GM12874 (cell line): Measurements from ENCODE around the gene PHOX2A.
A peak's percentile ranks its signal among the peaks of the same experiment; 100 is the strongest.

Source experiments
- CTCF ChIP-seq: IDR thresholded peaks from 2 replicates; pipeline ENCODE4 v1.5.1; 2011; ENCODE audit warnings: low read depth, mild to moderate bottlenecking, control low read depth, low read length, moderate library complexity; ENCODE audit not compliant: insufficient read depth

PHOX2A gene

GRCh38 chr11:72240461-72241290 is 3.3 kb downstream of the PHOX2A start:
- TF ChIP-seq CTCF: no peak

GRCh38 chr11:72239849-72240460 is 4.0 kb downstream of the PHOX2A start:
- TF ChIP-seq CTCF: no peak

GRCh38 chr11:72239313-72239848 is 4.6 kb downstream of the PHOX2A start:
- TF ChIP-seq CTCF: no peak

- TF ChIP-seq CTCF: no peak
Observed at GRCh38 chr11:72238492-72239312, 5.3 kb downstream of the PHOX2A start.

GRCh38 chr11:72238040-72238450 is 5.9 kb downstream of the PHOX2A start:
- peak; percentile 89 for TF ChIP-seq CTCF

GRCh38 chr11:72237112-72237931 is 6.7 kb downstream of the PHOX2A start:
- no peak for TF ChIP-seq CTCF
